ENCODE measurements around the gene WWTR1.

GRCh38 chr3:149534082-149534481 lies 123.7 kb downstream of the WWTR1 start:
- TF ChIP-seq POLR2A (IDR thresholded peaks at IDR 0.05; ENCODE audit: low read length) (no peak), GATA1 (IDR thresholded peaks at IDR 0.05; ENCODE audit: low read depth, low read length) (no peak)
